Cardiac fibroblast (primary cell): ENCODE measurements around the gene EZR.

Source experiments
- DNase-seq, 2 donors: peaks; one replicate each; pipeline versions ENCODE4 v3.0.0 to v3.0.0-alpha.2; 2010; ENCODE audit warnings: low read depth in 2 of 2
- H3K4me3 ChIP-seq, 2 donors: replicated peaks in 1 of 2; 1 replicate in 1 of 2; 2 replicates in 1 of 2; pipeline ENCODE4 v1.5.1; 2011; ENCODE audit warnings: low read depth in 2 of 2, low read length in 2 of 2, mild to moderate bottlenecking in 2 of 2, moderate library complexity in 1 of 2
- CTCF ChIP-seq: IDR thresholded peaks from one replicate; pipeline ENCODE4 v1.5.1; 2011; ENCODE audit warnings: low read depth, mild to moderate bottlenecking, low read length, inconsistent platforms

Gene EZR

GRCh38 chr6:158816803-158817727 lies 2.1 kb downstream of the EZR start:
- DNase-seq: peak in 1 of 2 donors; percentile 35
- no peak for TF ChIP-seq CTCF

DNA sequence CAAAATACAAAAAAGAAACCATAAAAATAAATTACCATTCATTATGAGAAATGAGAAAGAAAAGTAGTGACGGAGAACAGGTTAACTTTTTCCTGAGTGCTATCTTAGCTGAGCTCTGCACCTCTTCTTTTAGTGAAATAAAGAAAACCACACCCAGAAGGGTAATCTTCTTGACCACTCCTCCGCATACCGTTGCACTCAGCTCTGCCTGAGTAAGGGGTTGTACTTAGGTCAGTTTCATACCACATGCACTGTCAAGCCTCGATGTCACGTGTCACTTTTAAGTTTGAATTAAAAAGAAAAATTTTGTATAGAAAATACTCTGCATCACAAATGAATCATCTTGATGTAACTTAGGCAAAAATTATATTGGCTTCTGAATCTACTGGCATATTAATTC lies 2.8 kb downstream of the EZR start:
- peak overlapping the region; percentile 75 for H3K4me3 ChIP-seq
- no peak for TF ChIP-seq CTCF
- DNase-seq: no peak

More at GRCh38 chr6:158816803-158817727, 2.1 kb downstream of the EZR start:
- peak overlapping the region; percentile 75 for H3K4me3 ChIP-seq

GRCh38 chr6:158815907-158816306 lies 3.3 kb downstream of the EZR start:
- DNase-seq: no peak
- no peak overlapping the region for H3K4me3 ChIP-seq
- TF ChIP-seq CTCF: no peak

GRCh38 chr6:158815379-158815724 lies 3.8 kb downstream of the EZR start:
- TF ChIP-seq CTCF: no peak
- no peak overlapping the region for H3K4me3 ChIP-seq
- no peak for DNase-seq

DNA sequence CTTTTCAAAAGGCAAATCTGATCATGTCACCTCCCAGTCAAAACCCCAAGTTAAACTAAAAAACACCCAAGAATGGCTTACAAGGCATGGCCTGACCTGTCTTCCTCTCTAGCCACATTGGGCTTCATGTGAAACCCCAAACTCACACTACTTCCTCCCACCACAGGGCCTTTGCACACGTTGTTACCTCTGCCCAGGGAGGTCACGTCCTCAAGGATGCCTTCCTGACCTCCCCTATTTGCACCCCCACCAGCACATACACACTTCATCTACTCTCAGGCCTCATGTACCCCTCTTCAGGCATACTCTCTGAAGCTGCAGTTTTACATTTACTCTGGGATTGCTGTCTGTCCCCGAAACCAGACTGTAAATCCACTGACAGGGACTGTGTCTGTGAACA lies 6.1 kb downstream of the EZR start:
- DNase-seq: no peak
- H3K4me3 ChIP-seq: no peak overlapping the region
- TF ChIP-seq CTCF: no peak

DNA sequence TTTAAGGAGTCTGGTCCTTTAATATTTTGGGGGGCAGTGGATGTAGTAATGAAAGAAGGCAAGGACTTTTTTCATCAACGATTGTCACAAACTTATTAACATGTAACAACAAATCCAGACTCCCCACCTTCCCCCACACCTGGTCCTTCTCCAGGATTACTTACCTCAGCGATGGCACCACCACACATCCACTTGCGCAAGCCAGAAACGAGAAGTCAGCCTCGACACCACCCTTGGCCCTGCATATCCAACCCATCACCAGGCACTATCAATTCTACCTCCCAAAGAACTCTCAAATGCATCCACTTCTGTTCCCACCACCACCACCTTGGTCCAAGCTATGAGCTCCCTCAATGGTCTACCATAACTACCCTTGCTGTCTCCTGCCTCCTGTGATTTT lies 6.6 kb downstream of the EZR start:
- no peak for TF ChIP-seq CTCF
- H3K4me3 ChIP-seq: no peak overlapping the region
- DNase-seq: no peak
